PFSK-1 (cell line): ENCODE data around the gene FAH.

Experiments
- FOXP2 ChIP-seq: optimal IDR thresholded peaks from 2 replicates; pipeline ENCODE3; 2011; ENCODE audit warnings: borderline replicate concordance, control low read depth, inconsistent platforms; ENCODE audit not compliant: insufficient read depth; ENCODE audit errors: extremely low read length, extremely low read depth
- POLR2AphosphoS5 ChIP-seq: IDR thresholded peaks from 2 replicates; pipeline ENCODE4 v1.6.1; 2012; ENCODE audit warnings: low read depth, mild to moderate bottlenecking, control low read depth, low read length, moderate library complexity
- SIN3A ChIP-seq: IDR thresholded peaks from 2 replicates; pipeline ENCODE4 v1.6.1; 2012; ENCODE audit warnings: mild to moderate bottlenecking, low read length, moderate library complexity, borderline replicate concordance; ENCODE audit not compliant: insufficient read depth
- TAF1 ChIP-seq: IDR thresholded peaks from 2 replicates; pipeline ENCODE4 v1.6.1; 2012; ENCODE audit warnings: low read length, control low read depth, borderline replicate concordance; ENCODE audit not compliant: insufficient read depth
- TF ChIP-seq, protein P1 (sequence below), 2 experiments: IDR thresholded peaks; 2 replicates each; pipeline versions ENCODE4 v1.6.1 to v1.8.0; 2011 to 2012; ENCODE audit warnings: low read depth in 2 of 2, low read length in 2 of 2, control low read depth in 1 of 2, inconsistent platforms in 1 of 2, mild to moderate bottlenecking in 1 of 2, moderate library complexity in 1 of 2; ENCODE audit not compliant: insufficient read depth in 1 of 2

The FAH gene

DNA sequence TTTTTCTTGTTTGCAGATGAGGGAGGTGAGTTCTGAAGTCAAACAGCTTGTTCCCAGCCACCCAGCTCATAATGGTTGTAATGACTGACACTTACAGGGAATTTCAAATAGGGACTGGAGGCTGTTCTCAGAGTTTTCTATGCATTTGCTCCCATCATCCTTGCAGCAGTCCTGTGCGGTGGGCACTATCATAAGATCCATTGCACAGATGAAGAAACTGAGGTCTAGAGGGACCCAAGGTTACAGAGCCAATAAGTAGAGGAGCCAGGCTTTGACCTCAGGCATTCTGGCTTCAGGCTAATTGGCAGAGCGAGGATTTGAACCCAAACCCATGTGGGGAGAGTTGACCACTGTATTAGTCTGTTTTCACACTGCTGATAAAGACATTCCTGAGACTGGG lies 32.4 kb downstream of the FAH start:
- no peak for TF ChIP-seq POLR2AphosphoS5
- TF ChIP-seq FOXP2 = no peak
- TF ChIP-seq, protein P1, sequence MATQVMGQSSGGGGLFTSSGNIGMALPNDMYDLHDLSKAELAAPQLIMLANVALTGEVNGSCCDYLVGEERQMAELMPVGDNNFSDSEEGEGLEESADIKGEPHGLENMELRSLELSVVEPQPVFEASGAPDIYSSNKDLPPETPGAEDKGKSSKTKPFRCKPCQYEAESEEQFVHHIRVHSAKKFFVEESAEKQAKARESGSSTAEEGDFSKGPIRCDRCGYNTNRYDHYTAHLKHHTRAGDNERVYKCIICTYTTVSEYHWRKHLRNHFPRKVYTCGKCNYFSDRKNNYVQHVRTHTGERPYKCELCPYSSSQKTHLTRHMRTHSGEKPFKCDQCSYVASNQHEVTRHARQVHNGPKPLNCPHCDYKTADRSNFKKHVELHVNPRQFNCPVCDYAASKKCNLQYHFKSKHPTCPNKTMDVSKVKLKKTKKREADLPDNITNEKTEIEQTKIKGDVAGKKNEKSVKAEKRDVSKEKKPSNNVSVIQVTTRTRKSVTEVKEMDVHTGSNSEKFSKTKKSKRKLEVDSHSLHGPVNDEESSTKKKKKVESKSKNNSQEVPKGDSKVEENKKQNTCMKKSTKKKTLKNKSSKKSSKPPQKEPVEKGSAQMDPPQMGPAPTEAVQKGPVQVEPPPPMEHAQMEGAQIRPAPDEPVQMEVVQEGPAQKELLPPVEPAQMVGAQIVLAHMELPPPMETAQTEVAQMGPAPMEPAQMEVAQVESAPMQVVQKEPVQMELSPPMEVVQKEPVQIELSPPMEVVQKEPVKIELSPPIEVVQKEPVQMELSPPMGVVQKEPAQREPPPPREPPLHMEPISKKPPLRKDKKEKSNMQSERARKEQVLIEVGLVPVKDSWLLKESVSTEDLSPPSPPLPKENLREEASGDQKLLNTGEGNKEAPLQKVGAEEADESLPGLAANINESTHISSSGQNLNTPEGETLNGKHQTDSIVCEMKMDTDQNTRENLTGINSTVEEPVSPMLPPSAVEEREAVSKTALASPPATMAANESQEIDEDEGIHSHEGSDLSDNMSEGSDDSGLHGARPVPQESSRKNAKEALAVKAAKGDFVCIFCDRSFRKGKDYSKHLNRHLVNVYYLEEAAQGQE (IDR thresholded peaks at IDR 0.05; ENCODE audit: insufficient read depth in 1 of 2, low read depth in 2 of 2, low read length in 2 of 2) = no peak
- TF ChIP-seq TAF1 = no peak
- no peak for TF ChIP-seq SIN3A

DNA sequence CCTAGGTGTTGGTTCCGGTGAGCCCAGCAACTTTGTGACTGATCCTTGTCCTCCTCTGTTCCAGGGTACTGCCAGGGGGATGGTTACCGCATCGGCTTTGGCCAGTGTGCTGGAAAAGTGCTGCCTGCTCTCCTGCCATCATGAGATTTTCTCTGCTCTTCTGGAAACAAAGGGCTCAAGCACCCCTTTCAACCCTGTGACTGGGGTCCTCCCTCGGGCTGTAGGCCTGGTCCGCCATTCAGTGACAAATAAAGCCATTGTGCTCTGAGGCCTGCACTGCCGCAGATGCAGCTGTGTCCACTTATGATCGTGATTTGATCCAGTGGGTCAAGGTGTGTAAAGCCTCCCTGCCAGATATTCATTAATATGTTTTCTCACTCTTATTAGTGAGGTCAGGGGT lies 33.3 kb downstream of the FAH start:
- TF ChIP-seq POLR2AphosphoS5 (no peak), FOXP2 (no peak), SIN3A (no peak), TAF1 (no peak)
- TF ChIP-seq, protein P1 (IDR thresholded peaks at IDR 0.05; ENCODE audit: insufficient read depth in 1 of 2, low read depth in 2 of 2, low read length in 2 of 2) = no peak

GRCh38 chr15:80186597-80186996 lies 33.8 kb downstream of the FAH start:
- TF ChIP-seq TAF1 (no peak), POLR2AphosphoS5 (no peak), SIN3A (no peak), FOXP2 (no peak)
- TF ChIP-seq, protein P1 (IDR thresholded peaks at IDR 0.05; ENCODE audit: insufficient read depth in 1 of 2, low read depth in 2 of 2, low read length in 2 of 2) = no peak

GRCh38 chr15:80188251-80188650 lies 35.5 kb downstream of the FAH start:
- TF ChIP-seq, protein P1 (IDR thresholded peaks at IDR 0.05; ENCODE audit: insufficient read depth in 1 of 2, low read depth in 2 of 2, low read length in 2 of 2) = no peak
- TF ChIP-seq TAF1 = no peak
- no peak for TF ChIP-seq POLR2AphosphoS5
- TF ChIP-seq SIN3A = no peak
- no peak for TF ChIP-seq FOXP2

DNA sequence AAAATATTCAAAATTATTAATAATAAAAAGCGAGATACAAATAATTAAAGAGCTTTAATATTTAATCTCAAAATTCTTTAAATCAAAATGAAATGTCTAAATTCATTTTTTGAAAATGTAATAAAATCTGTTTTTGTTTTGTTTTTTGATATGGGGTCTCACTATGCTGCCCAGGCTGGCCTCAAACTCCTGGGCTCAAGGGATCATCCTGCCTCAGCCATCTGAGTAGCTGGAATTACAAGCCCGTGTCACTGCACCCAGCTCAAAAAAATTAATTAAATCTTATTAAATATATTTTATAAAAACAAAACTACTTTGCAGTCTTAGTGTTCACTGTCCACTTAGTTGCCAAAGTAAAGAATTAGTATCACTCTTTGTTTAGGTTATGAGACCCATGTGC lies 38.4 kb downstream of the FAH start:
- no peak for TF ChIP-seq SIN3A
- no peak for TF ChIP-seq TAF1
- TF ChIP-seq POLR2AphosphoS5 = no peak
- TF ChIP-seq FOXP2 = no peak
- TF ChIP-seq, protein P1 (IDR thresholded peaks at IDR 0.05; ENCODE audit: insufficient read depth in 1 of 2, low read depth in 2 of 2, low read length in 2 of 2) = no peak
